Activated T-helper 17 cell treated with anti-CD3 and anti-CD28 coated beads, Interleukin-2, amount 50 U/mL, for 72 hours (primary cell): ENCODE measurements around the gene USP7. TPM values are rescaled to one million over a fixed set of nuclear protein-coding genes. Genes with fewer than 3 reads are reported as not detected.
"Not testable (repeated sequence)": the region's sequence is repeated elsewhere in the genome, so short reads cannot be mapped to it uniquely, and the experiment has no call there.

ENCODE experiments used
- ATAC-seq: fragments of 150-1000 bp; cut with Tn5 transposase; replicated peaks from 2 replicates; pipeline ENCODE4 v1.10.0; 2021; ENCODE audit warnings: mild to moderate bottlenecking, moderate library complexity
- H3K27ac Mint-ChIP-seq: one replicate; pipeline ENCODE4 v1.8.0; 2022; ENCODE audit warnings: mixed read lengths
- H3K27me3 Mint-ChIP-seq: one replicate; pipeline ENCODE4 v1.8.0; 2022; ENCODE audit warnings: mixed read lengths
- H3K36me3 Mint-ChIP-seq: one replicate; pipeline ENCODE4 v1.8.0; 2022; ENCODE audit warnings: low read depth, mild to moderate bottlenecking, mixed read lengths
- H3K4me1 Mint-ChIP-seq: one replicate; pipeline ENCODE4 v1.8.0; 2022; ENCODE audit warnings: mixed read lengths
- H3K4me3 Mint-ChIP-seq: one replicate; pipeline ENCODE4 v1.8.0; 2022; ENCODE audit warnings: mild to moderate bottlenecking, mixed read lengths
- H3K9me3 Mint-ChIP-seq: one replicate; pipeline ENCODE4 v1.8.0; 2022; ENCODE audit warnings: mixed read lengths
- total RNA-seq, 2 donors: library from RNA; stranded (reverse); gene quantifications; one replicate each; pipeline ENCODE4 v1.2.3, GENCODE V29; 2022

The USP7 gene
- total RNA-seq, 2 donors from 2014 or later: 157 to 181 TPM

DNA sequence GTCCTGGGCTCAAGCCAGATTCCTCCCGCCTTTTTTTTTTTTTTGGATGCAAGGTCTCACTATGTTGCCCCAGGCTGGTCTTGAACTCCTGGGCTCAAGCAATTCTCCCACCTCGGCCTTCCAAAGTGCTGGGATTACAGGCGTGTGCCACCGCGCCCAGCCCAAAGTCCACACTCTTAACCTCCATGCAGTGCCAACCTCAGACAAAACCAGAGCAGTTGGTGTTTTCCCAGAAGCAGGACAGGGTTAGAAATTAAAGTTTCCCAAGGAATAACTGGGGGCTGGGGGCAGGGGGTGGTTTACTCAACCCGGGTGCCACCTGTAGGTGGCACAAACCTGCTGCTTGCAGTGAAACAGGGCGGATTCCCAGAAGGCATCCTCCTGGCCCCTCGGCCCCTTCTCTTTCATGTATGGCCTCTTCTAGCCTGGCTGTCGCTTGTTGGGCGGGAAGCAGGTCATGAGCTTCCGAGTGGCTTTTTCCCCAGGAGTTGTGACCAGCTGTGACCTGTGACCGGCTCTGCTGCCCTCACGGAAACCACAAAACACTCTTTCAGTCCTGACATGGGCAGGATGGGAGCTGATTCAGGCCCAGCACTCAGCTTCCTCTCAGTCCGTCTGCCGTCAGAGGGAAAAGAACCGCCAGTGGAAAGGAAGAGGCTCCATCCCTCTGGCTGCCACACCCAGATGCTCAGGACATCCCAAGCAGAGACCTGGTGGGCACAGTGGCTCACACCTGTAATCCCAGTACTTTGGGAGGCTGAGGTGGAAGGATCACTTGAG, 25.6 kb upstream of the USP7 start:
- H3K9me3 Mint-ChIP-seq: no peaks in the 10 kb centered on the region
- no peak overlapping the region for H3K27ac Mint-ChIP-seq
- no peaks in the 10 kb centered on the region for H3K27me3 Mint-ChIP-seq
- H3K4me1 Mint-ChIP-seq: no peaks in the 10 kb centered on the region
- no peak overlapping the region for H3K4me3 Mint-ChIP-seq
- ATAC-seq: no peak
- no peaks in the 10 kb centered on the region for H3K36me3 Mint-ChIP-seq

DNA sequence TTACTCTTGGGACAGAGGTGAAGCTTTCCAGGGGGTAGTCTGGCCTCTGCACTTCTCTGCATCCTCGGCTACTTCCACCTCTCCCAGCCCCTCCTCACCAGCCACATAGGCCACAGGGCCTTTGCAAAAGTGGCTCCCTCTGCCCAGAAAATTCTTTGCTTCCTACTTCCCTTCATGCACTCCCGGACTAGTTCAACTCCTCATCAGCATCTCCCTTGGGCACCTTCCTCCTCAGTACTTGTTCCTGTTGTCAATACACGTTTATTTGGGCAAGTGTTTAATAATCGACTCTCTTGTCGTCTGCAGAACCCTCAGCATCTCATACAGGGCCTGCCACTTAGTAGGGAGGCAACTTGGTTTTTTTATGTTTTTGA, 23.1 kb upstream of the USP7 start:
- no peak for ATAC-seq
- no peak overlapping the region for H3K27ac Mint-ChIP-seq
- no peaks in the 10 kb centered on the region for H3K36me3 Mint-ChIP-seq
- no peaks in the 10 kb centered on the region for H3K27me3 Mint-ChIP-seq
- no peaks in the 10 kb centered on the region for H3K4me1 Mint-ChIP-seq
- H3K4me3 Mint-ChIP-seq: no peak overlapping the region
- no peaks in the 10 kb centered on the region for H3K9me3 Mint-ChIP-seq

- Mint-ChIP-seq H3K4me3 (no peak overlapping the region), H3K4me1 (no peaks in the 10 kb centered on the region), H3K27me3 (no peaks in the 10 kb centered on the region), H3K36me3 (no peaks in the 10 kb centered on the region), H3K9me3 (no peaks in the 10 kb centered on the region), H3K27ac (no peak overlapping the region)
- no peak for ATAC-seq
These were observed 22.4 kb upstream of the USP7 start for GRCh38 chr16:8986111-8986510.

DNA sequence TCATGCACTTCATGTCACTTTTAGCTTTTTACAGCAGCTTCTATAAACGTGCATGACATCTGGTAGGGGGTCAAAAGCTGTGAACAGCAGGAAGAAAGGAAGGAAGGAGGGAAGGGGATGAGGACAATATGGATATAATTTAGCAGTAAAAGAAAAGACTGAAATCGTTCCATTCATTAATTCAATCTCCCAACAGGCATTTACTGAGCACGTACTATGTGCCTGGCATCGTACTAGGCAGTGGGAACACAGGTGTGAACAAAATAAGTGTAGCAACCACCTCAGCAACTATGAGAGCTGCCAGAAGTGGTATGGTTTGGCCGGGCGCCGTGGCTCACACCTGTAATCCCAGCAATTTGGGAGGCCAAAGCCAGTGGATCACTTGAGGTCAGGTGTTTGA, 19.1 kb upstream of the USP7 start:
- no peak overlapping the region for H3K27ac Mint-ChIP-seq
- no peak for ATAC-seq
- no peaks in the 10 kb centered on the region for H3K36me3 Mint-ChIP-seq
- no peaks in the 10 kb centered on the region for H3K4me1 Mint-ChIP-seq
- H3K27me3 Mint-ChIP-seq: no peaks in the 10 kb centered on the region
- H3K4me3 Mint-ChIP-seq: no peak overlapping the region
- H3K9me3 Mint-ChIP-seq: no peaks in the 10 kb centered on the region

GRCh38 chr16:8981901-8982300, 18.2 kb upstream of the USP7 start:
- H3K27ac Mint-ChIP-seq, H3K9me3 Mint-ChIP-seq, ATAC-seq, H3K4me3 Mint-ChIP-seq, H3K27me3 Mint-ChIP-seq, H3K36me3 Mint-ChIP-seq, H3K4me1 Mint-ChIP-seq: not testable (repeated sequence)

DNA sequence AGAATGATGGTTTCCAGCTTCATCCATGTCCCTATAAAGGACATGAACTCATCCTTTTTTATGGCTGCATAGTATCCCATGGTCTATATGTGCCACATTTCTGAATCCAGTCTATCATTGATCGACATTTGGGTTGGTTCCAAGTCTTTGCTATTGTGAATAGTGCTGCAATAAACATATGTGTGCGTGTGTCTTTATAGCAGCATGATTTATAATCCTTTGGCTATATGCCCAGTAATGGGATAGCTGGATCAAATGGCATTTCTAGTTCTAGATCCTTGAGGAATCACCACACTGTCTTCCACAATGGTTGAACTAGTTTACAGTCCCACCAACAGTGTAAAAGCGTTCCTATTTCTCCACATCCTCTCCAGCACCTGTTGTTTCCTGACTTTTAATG, 12.5 kb upstream of the USP7 start:
- not testable (repeated sequence) for H3K27ac Mint-ChIP-seq, H3K4me3 Mint-ChIP-seq, H3K27me3 Mint-ChIP-seq, H3K4me1 Mint-ChIP-seq, ATAC-seq, H3K9me3 Mint-ChIP-seq, H3K36me3 Mint-ChIP-seq

GRCh38 chr16:8975039-8975438, 11.3 kb upstream of the USP7 start:
- H3K36me3 Mint-ChIP-seq: no peaks in the 10 kb centered on the region
- no peak for ATAC-seq
- H3K9me3 Mint-ChIP-seq: no peaks in the 10 kb centered on the region
- H3K27me3 Mint-ChIP-seq: no peaks in the 10 kb centered on the region
- H3K27ac Mint-ChIP-seq: no peak overlapping the region
- no peak overlapping the region for H3K4me3 Mint-ChIP-seq
- no peaks in the 10 kb centered on the region for H3K4me1 Mint-ChIP-seq

- H3K27ac Mint-ChIP-seq: no peak overlapping the region
- H3K36me3 Mint-ChIP-seq: no peaks in the 10 kb centered on the region
- ATAC-seq: no peak
- no peaks in the 10 kb centered on the region for H3K4me1 Mint-ChIP-seq
- H3K27me3 Mint-ChIP-seq: no peaks in the 10 kb centered on the region
- no peaks in the 10 kb centered on the region for H3K9me3 Mint-ChIP-seq
- H3K4me3 Mint-ChIP-seq: no peak overlapping the region
These were observed 9.3 kb upstream of the USP7 start for GRCh38 chr16:8972843-8973586.

DNA sequence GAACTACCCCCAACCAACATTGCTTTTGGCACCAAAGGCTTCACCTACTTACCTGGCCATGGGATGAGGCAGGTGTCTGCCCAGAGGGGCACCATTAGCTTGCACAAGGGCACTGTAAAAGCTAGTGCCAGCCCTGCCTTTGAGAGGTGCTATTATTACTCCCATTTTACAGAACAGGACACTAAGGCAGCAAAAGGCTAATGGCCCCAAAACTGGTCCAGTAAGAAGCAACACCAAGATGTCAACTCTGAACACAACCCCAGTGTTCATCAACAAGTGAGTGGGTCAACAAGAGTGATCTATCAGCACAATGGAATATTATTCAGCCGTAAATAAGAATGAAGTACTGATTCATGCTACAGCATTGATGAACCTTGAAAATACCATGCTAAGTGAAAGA, 7.7 kb upstream of the USP7 start:
- H3K9me3 Mint-ChIP-seq: no peaks in the 10 kb centered on the region
- H3K27me3 Mint-ChIP-seq: no peaks in the 10 kb centered on the region
- H3K27ac Mint-ChIP-seq: no peak overlapping the region
- H3K36me3 Mint-ChIP-seq: no peaks in the 10 kb centered on the region
- no peak overlapping the region for H3K4me3 Mint-ChIP-seq
- no peaks in the 10 kb centered on the region for H3K4me1 Mint-ChIP-seq
- ATAC-seq: no peak

DNA sequence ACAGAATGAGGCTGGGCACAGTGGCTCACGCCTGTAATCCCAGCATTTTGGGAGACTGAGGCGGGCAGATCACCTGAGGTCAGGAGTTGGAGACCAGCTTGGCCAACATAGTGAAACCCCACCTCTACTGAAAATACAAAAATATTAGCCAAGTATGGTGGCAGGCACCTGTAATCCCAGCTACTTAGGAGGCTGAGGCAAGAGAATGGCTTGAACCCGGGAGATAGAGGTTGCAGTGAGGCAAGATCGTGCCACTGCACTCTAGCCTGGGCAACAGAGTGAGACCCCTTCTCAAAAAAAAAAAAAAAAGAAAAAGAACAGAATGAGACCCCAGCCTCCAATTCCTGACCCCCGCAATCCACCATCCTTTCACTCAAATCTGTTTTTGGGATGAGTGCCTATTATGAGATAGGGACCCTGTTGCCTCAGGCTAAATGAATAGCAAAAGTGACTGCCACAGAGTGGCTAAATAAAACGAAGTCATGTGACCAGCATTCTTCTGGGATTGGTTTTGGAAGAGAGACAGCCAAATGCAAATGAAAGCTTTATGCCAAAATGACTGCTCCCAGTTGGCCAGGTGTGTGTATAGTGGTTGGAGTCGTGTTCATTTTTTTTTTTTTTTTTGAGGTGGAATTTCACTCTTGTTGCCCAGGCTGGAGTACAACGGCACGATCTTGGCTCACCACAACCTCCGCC, 5.6 kb upstream of the USP7 start:
- not testable (repeated sequence) for H3K27me3 Mint-ChIP-seq, ATAC-seq, H3K9me3 Mint-ChIP-seq, H3K4me1 Mint-ChIP-seq, H3K27ac Mint-ChIP-seq, H3K36me3 Mint-ChIP-seq, H3K4me3 Mint-ChIP-seq

GRCh38 chr16:8968054-8968453, 4.3 kb upstream of the USP7 start:
- H3K27ac Mint-ChIP-seq, H3K4me1 Mint-ChIP-seq, H3K9me3 Mint-ChIP-seq, ATAC-seq, H3K36me3 Mint-ChIP-seq, H3K4me3 Mint-ChIP-seq, H3K27me3 Mint-ChIP-seq: not testable (repeated sequence)

- Mint-ChIP-seq H3K27me3 (no peaks in the 10 kb centered on the region), H3K36me3 (peaks cover 4% of the 10 kb centered on the region), H3K4me3 (no peak overlapping the region), H3K4me1 (peaks cover 6% of the 10 kb centered on the region), H3K27ac (no peak overlapping the region), H3K9me3 (no peaks in the 10 kb centered on the region)
- no peak for ATAC-seq
These were observed 3.6 kb upstream of the USP7 start for GRCh38 chr16:8967132-8967821.

DNA sequence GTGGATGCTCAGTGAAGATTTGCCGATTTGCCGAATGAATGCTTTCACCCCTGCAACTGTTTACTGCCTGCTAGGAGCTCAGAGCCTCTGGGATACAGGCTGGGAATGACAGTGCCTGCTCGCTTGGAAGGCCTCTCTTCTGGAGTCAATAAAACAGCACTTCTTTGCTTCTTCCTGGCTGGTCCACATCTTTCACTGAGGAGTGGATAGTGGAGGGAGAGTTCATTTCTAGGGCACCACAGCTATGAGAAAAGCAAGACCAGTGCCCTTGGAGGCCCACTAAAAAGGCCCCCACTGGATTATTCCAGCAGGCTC, 3.1 kb upstream of the USP7 start:
- peaks cover 11% of the 10 kb centered on the region for H3K4me1 Mint-ChIP-seq
- H3K27ac Mint-ChIP-seq: no peak overlapping the region
- peaks cover 9% of the 10 kb centered on the region for H3K36me3 Mint-ChIP-seq
- H3K4me3 Mint-ChIP-seq: no peak overlapping the region
- H3K27me3 Mint-ChIP-seq: no peaks in the 10 kb centered on the region
- ATAC-seq: no peak
- H3K9me3 Mint-ChIP-seq: no peaks in the 10 kb centered on the region

DNA sequence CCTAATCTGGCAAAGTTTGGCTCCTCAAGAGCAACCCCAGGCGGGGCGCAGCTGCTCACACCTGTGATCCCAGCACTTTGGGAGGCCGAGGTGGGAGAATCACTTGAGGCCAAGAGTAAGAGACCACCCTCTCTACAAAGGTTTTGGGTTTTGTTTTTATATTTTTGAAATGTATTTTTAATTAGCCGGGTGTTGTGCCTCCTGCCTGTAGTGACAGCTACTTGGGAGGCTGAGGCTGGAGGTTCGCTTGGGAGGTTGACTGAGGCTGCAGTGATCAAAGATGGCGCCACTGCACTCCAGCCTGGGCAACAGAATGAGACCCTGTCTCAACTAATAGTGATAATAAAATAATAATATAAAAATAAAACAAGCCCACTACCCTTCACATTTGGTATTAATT, 756 bp upstream of the USP7 start:
- Mint-ChIP-seq H3K27me3 (no peaks in the 10 kb centered on the region), H3K4me1 (peaks cover 30% of the 10 kb centered on the region), H3K36me3 (peaks cover 19% of the 10 kb centered on the region), H3K4me3 (peak overlapping the region; percentile 63), H3K27ac (no peak overlapping the region), H3K9me3 (no peaks in the 10 kb centered on the region)
- no peak for ATAC-seq
